ENCODE data around the gene AFF2.

The AFF2 gene

DNA sequence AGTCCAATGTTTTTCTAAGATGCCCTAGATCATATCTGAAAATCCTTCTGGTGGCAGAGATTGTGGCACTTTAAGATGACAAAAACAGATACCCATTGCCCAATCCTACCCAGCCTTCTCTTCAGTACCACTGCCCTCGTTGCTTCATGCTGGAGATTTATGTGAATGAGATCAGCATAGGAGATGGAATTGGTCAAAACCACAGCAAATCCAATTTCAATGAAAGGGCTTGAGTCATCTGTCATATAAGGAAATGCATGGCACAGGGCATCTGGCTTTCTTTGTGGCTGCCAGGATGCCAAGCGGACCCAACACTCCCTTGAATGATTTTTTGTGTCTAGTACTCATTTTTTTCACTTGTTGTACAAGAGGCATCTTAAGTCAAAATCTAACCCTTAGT is 16.8 kb downstream of the AFF2 start:
- H3K27me3 ChIP-seq = no peaks in the 10 kb centered on the region
- no peak overlapping the region for H3K27ac ChIP-seq
- no peak overlapping the region for H3K4me3 ChIP-seq (ENCODE audit: low read depth in 1 of 2, low read length in 1 of 2)
- no peaks in the 10 kb centered on the region for H3K36me3 ChIP-seq
- no peaks in the 10 kb centered on the region for H3K9me3 ChIP-seq
- no peaks in the 10 kb centered on the region for H3K4me1 ChIP-seq (ENCODE audit: control insufficient read depth in 1 of 2, insufficient read depth in 1 of 2, low read depth in 1 of 2, low read length in 1 of 2)
- TF ChIP-seq, protein P1, sequence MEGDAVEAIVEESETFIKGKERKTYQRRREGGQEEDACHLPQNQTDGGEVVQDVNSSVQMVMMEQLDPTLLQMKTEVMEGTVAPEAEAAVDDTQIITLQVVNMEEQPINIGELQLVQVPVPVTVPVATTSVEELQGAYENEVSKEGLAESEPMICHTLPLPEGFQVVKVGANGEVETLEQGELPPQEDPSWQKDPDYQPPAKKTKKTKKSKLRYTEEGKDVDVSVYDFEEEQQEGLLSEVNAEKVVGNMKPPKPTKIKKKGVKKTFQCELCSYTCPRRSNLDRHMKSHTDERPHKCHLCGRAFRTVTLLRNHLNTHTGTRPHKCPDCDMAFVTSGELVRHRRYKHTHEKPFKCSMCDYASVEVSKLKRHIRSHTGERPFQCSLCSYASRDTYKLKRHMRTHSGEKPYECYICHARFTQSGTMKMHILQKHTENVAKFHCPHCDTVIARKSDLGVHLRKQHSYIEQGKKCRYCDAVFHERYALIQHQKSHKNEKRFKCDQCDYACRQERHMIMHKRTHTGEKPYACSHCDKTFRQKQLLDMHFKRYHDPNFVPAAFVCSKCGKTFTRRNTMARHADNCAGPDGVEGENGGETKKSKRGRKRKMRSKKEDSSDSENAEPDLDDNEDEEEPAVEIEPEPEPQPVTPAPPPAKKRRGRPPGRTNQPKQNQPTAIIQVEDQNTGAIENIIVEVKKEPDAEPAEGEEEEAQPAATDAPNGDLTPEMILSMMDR (IDR thresholded peaks at IDR 0.05) = no peak

DNA sequence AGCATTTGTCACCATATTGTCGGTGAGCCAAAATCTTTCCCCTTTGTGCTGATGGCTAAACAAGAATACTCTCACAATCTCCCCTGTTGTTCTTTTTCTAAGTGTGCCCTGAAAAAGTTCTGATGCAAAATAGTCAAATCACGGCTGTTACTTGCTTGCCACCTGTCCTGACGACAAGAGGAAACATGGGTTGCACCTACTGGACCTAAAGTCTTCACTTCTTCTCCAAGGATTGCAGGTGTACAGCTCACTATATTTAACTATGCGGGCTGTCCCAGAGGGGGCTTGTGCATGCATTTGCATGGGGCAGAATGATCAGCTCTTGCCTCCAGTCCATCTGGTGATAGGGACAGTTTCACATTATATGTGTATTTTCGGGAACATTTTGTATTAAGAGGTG is 21.6 kb downstream of the AFF2 start:
- no peaks in the 10 kb centered on the region for H3K27me3 ChIP-seq
- H3K36me3 ChIP-seq = no peaks in the 10 kb centered on the region
- H3K4me3 ChIP-seq (ENCODE audit: low read depth in 1 of 2, low read length in 1 of 2) = no peak overlapping the region

DNA sequence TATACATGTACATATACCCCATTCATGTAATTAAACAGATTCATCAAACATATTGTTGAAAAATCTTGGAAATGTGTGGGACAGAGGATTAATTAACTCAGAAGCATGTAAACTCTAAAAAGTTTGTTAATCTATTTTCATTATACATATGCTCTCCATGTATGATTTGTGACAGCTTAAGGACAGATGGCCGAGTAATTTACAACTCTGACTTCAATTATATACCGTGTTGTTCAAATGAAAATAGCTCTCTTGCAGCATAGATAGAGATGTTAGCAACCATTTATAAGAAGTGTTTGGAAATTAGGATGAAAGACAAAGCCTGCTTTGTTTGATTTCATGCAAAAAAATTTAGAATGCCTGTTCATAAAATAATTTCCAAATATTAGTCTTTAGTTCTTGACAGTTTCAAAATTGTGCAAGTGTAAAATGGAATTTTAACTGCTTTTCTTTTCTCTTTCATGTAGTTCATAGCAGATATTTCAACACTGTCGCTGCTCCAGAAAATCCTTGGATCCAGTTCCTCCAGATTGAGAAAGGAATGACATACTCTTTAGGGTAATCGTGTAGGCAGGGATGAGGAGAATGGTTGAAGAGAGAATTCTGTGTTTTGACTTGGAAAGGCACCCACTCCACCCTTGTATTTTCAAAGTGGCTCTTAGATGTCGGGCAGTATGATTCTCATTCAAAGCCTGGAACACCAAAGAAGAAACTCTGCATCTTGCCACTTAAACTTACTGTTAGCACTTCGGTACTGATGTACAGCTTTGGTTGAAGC is 23.1 kb downstream of the AFF2 start:
- no peak overlapping the region for H3K27ac ChIP-seq
- TF ChIP-seq, protein P1 (IDR thresholded peaks at IDR 0.05) = no peak

More for the DNA sequence above, 21.6 kb downstream of the AFF2 start:
- H3K9me3 ChIP-seq = no peaks in the 10 kb centered on the region
- no peaks in the 10 kb centered on the region for H3K4me1 ChIP-seq (ENCODE audit: control insufficient read depth in 1 of 2, insufficient read depth in 1 of 2, low read depth in 1 of 2, low read length in 1 of 2)
- H3K27ac ChIP-seq = no peak overlapping the region
- TF ChIP-seq, protein P1 (IDR thresholded peaks at IDR 0.05) = no peak

DNA sequence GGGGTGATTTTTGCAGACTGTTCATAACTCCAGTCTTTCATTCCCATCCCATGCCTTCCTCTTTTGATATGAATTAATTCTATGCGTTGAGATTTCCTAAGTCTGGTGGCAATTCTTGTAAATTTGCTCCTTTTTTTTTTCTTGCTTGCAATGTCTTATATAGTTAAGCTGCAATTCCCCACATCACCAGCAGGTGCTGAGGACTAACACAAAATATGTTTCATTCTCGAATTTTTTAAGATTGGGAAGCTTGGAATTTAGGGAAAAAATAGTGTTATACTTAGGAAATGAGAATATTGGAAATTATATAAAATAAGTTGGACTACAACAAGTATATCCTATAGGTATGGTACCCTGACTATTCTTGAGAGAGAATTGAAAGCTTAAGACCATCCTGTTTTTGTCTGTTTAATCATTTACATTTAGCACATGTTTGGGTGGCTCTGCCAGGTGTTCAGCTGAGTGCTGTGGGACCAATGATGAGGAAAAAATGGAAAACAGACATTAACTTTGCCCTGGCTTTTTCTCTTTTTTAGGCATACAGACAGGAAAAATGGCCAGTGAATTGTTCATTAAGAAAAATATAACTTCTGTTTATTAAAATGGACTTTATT is 30.2 kb downstream of the AFF2 start:
- H3K4me1 ChIP-seq (ENCODE audit: control insufficient read depth in 1 of 2, insufficient read depth in 1 of 2, low read depth in 1 of 2, low read length in 1 of 2) = peaks cover 0 to 5% of the 10 kb centered on the region in 2 experiments
- no peaks in the 10 kb centered on the region for H3K27me3 ChIP-seq
- no peak overlapping the region for H3K4me3 ChIP-seq (ENCODE audit: low read depth in 1 of 2, low read length in 1 of 2)
- H3K36me3 ChIP-seq = no peaks in the 10 kb centered on the region
- no peak overlapping the region for H3K27ac ChIP-seq
- TF ChIP-seq, protein P1 (IDR thresholded peaks at IDR 0.05) = peak; percentile 64
- H3K9me3 ChIP-seq = no peaks in the 10 kb centered on the region

More for the DNA sequence above, 23.1 kb downstream of the AFF2 start:
- no peaks in the 10 kb centered on the region for H3K9me3 ChIP-seq
- no peaks in the 10 kb centered on the region for H3K27me3 ChIP-seq
- no peaks in the 10 kb centered on the region for H3K4me1 ChIP-seq (ENCODE audit: control insufficient read depth in 1 of 2, insufficient read depth in 1 of 2, low read depth in 1 of 2, low read length in 1 of 2)
- no peak overlapping the region for H3K4me3 ChIP-seq (ENCODE audit: low read depth in 1 of 2, low read length in 1 of 2)
- no peaks in the 10 kb centered on the region for H3K36me3 ChIP-seq

DNA sequence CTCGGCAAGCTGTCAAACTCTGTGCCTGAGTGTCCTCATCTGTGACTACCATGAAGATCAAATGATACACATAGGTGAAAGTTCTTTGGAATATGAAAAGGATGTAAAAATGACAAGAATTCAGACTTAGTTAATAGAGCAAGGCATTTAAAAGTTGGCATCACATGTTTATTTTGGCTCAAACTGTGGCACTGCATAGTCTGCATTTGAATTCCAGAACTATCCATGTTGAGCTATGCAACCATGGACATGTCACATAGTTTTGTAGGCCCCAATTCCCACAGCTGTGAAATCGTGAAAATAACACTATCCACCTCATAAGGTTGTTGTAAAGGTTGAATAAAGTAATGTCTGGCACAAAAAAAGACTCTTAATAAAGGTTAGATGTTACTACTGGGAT is 33.9 kb downstream of the AFF2 start:
- no peak overlapping the region for H3K27ac ChIP-seq
- H3K4me3 ChIP-seq (ENCODE audit: low read depth in 1 of 2, low read length in 1 of 2) = no peak overlapping the region
- peaks cover 0 to 5% of the 10 kb centered on the region in 2 experiments for H3K4me1 ChIP-seq (ENCODE audit: control insufficient read depth in 1 of 2, insufficient read depth in 1 of 2, low read depth in 1 of 2, low read length in 1 of 2)
- TF ChIP-seq, protein P1 (IDR thresholded peaks at IDR 0.05) = no peak
- H3K27me3 ChIP-seq = no peaks in the 10 kb centered on the region
- no peaks in the 10 kb centered on the region for H3K9me3 ChIP-seq
- no peaks in the 10 kb centered on the region for H3K36me3 ChIP-seq
